HepG2 (cell line): ENCODE data around the gene FAM83C. TPM values are rescaled to one million over a fixed set of nuclear protein-coding genes. Genes with fewer than 3 reads are reported as not detected.
A peak's percentile ranks its signal among the peaks of the same experiment; 100 is the strongest.

Experiments used
- CEBPB ChIP-seq: IDR thresholded peaks from 2 replicates; pipeline ENCODE4 v1.6.1; 2011; ENCODE audit warnings: low read depth, low read length, improper control_type of control experiment, borderline replicate concordance
- GTF2F1 ChIP-seq: fragments of 150-350 bp; IDR thresholded peaks from 2 replicates; pipeline ENCODE4 v1.6.1; 2014; ENCODE audit warnings: low read length
- GZF1 ChIP-seq: sonication (generic); formaldehyde crosslinking; IDR thresholded peaks from 2 replicates; pipeline ENCODE4 v1.5.1; 2020; ENCODE audit warnings: mild to moderate bottlenecking, missing genetic modification reagents
- NR1H2 ChIP-seq: sonication (generic); formaldehyde crosslinking; IDR thresholded peaks from 2 replicates; pipeline ENCODE4 v1.8.1; 2022; ENCODE audit warnings: low read depth, missing genetic modification reagents, borderline replicate concordance
- NR2F1 ChIP-seq, 2 experiments: fragments of 450-650 bp in 1 of 2; formaldehyde crosslinking in 1 of 2; IDR thresholded peaks; 2 replicates each; pipeline versions ENCODE4 v1.5.0 to v1.6.1; 2016 to 2020; ENCODE audit warnings: mild to moderate bottlenecking in 1 of 2, missing compliant biosample characterization in 1 of 2, missing genetic modification reagents in 1 of 2, moderate library complexity in 1 of 2
- POLR2A ChIP-seq, 2 experiments: IDR thresholded peaks; 2 replicates each; pipeline ENCODE4 v1.6.1; 2011; ENCODE audit warnings: low read depth in 2 of 2, low read length in 2 of 2, mild to moderate bottlenecking in 1 of 2, moderate library complexity in 1 of 2; ENCODE audit not compliant: insufficient read depth in 1 of 2
- POLR2G ChIP-seq: fragments of 200-400 bp; formaldehyde crosslinking; IDR thresholded peaks from 2 replicates; pipeline ENCODE4 v1.6.1; 2018; ENCODE audit warnings: mild to moderate bottlenecking, low read depth, low read length, moderate library complexity
- RBM22 ChIP-seq: fragments of 200-400 bp; formaldehyde crosslinking; optimal IDR thresholded peaks from 2 replicates; pipeline ENCODE3; 2017; ENCODE audit warnings: mild to moderate bottlenecking, low read length, moderate library complexity
- RNF219 ChIP-seq: sonication (generic); formaldehyde crosslinking; IDR thresholded peaks from 2 replicates; pipeline ENCODE4 v1.5.0; 2020; ENCODE audit warnings: mild to moderate bottlenecking, missing genetic modification reagents
- THAP7 ChIP-seq: sonication (generic); formaldehyde crosslinking; IDR thresholded peaks from 2 replicates; pipeline ENCODE4 v1.8.1; 2023; ENCODE audit warnings: mild to moderate bottlenecking, missing genetic modification reagents
- ZBTB43 ChIP-seq: sonication (generic); formaldehyde crosslinking; conservative IDR thresholded peaks from 2 replicates; pipeline ENCODE4 v1.4.0; 2020; ENCODE audit warnings: missing genetic modification reagents
- ZFP36 ChIP-seq: fragments of 150-350 bp; IDR thresholded peaks from 2 replicates; pipeline ENCODE4 v1.6.1; 2018; ENCODE audit warnings: borderline replicate concordance, low read length, low read depth; ENCODE audit not compliant: partially characterized antibody
- ZNF101 ChIP-seq: sonication (generic); formaldehyde crosslinking; IDR thresholded peaks from 2 replicates; pipeline ENCODE4 v1.4.0; 2020; ENCODE audit warnings: mild to moderate bottlenecking, low read depth, missing genetic modification reagents, borderline replicate concordance
- ZNF326 ChIP-seq: sonication (generic); formaldehyde crosslinking; IDR thresholded peaks from 2 replicates; pipeline ENCODE4 v1.4.0; 2020; ENCODE audit warnings: missing genetic modification reagents, borderline replicate concordance
- ZNF44 ChIP-seq: sonication (generic); formaldehyde crosslinking; IDR thresholded peaks from 2 replicates; pipeline ENCODE4 v1.5.1; 2020; ENCODE audit warnings: mild to moderate bottlenecking, missing genetic modification reagents
- ZNF563 ChIP-seq: sonication (generic); formaldehyde crosslinking; IDR thresholded peaks from 2 replicates; pipeline ENCODE4 v1.8.0; 2022; ENCODE audit warnings: mild to moderate bottlenecking, moderate library complexity, missing genetic modification reagents
- polyA plus RNA-seq, 8 experiments: library from polyadenylated mRNA; depleted of rRNA in 3 of 8; stranded (reverse) in 7 of 8; unstranded in 1 of 8; fragments of >200 nt; fragmentation: Illumina TruSeq in 4 of 8; extraction: Trizol in 4 of 8; gene quantifications; 2 replicates each; pipeline versions ENCODE4 v1.2.1 to v1.2.3, GENCODE V29; 2011 to 2016; ENCODE audit warnings: low read depth in 4 of 8, missing spikeins in 1 of 8, mixed read lengths in 1 of 8; ENCODE audit not compliant: insufficient read depth in 1 of 8
- total RNA-seq, 5 experiments: library from RNA; depleted of rRNA; stranded (reverse); fragments of >200 nt; fragmentation: Illumina TruSeq; extraction: Trizol; gene quantifications; 2 replicates each; pipeline ENCODE4 v1.2.3, GENCODE V29; 2016; ENCODE audit warnings: low read depth in 1 of 5
- TF ChIP-seq, protein P1 (sequence below): sonication (generic); formaldehyde crosslinking; IDR thresholded peaks from 2 replicates; pipeline ENCODE4 v1.8.1; 2023; ENCODE audit warnings: missing genetic modification reagents, inconsistent platforms, borderline replicate concordance
- TF ChIP-seq, protein P2 (sequence below): sonication (generic); formaldehyde crosslinking; IDR thresholded peaks from 2 replicates; pipeline ENCODE4 v1.8.0; 2023; ENCODE audit warnings: mild to moderate bottlenecking, missing genetic modification reagents

FAM83C gene
- total and polyA plus RNA-seq, 2 of the 13 experiments (the other 11 are each of a cell fraction or from before 2014, with no cell fraction given) = 0.04 TPM; not detected in 1

DNA sequence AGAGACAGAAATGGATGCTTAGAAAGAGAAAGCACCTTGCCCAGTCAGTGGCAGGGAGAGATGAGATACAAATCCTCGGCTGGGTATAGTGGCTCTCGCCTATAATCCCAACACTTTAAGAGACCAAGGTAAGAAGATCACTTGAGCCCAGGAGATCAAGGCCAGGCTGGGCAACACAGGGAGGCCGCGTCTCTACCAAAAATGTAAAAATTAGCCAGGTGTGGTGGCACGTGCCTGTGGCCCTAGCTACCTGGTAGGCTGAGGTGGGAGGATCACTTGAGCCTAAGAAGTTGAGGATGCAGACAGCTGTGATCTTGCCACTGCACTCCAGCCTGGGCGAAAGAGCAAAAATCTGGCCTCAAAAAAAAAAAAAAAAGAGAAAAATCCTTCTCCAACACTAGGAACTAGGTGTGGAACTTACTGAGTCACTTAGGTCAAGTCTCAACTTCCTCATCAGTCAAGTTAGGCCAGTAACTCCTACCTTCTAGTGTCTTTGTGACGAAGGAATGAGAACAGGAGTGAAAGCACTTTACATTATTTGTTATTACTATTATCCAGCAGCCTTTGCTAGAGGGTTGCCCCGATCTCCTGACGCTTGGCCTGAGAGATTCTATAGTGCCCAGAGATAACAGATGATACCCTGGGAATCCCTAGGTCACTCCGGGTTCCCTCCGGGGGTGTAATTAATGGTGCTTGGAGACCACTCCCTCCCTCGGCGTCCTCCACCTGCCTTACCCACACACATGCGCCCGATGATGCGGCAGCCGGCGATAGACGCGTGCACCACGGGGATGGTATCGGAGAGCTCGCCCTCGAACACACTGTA is 8.6 kb downstream of the FAM83C start (continued):
- TF ChIP-seq THAP7 (CRISPR knock-in tag) = no peak
- TF ChIP-seq, protein P1, sequence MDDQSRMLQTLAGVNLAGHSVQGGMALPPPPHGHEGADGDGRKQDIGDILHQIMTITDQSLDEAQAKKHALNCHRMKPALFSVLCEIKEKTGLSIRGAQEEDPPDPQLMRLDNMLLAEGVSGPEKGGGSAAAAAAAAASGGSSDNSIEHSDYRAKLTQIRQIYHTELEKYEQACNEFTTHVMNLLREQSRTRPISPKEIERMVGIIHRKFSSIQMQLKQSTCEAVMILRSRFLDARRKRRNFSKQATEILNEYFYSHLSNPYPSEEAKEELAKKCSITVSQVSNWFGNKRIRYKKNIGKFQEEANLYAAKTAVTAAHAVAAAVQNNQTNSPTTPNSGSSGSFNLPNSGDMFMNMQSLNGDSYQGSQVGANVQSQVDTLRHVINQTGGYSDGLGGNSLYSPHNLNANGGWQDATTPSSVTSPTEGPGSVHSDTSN (CRISPR knock-in tag) = no peak
- TF ChIP-seq RNF219 = 0 out of 2 replicates have a peak, but pooled peaks have one; percentile 75
- no peak for TF ChIP-seq ZNF326
- TF ChIP-seq CEBPB = no peak
- peak; percentile 69 for TF ChIP-seq RBM22
- TF ChIP-seq ZNF563 (CRISPR knock-in tag) = peak; percentile 9
- no peak for TF ChIP-seq ZNF44
- TF ChIP-seq ZBTB43 (CRISPR knock-in tag) = peak; percentile 2; the same call in 1 of the 2 replicates
- TF ChIP-seq ZFP36 = no peak
- no peak for TF ChIP-seq POLR2G
- no peak for TF ChIP-seq NR1H2 (CRISPR knock-in tag)
- TF ChIP-seq NR2F1 (CRISPR knock-in tag; IDR thresholded peaks at IDR 0.05) = no peak
- 0 out of 2 replicates have a peak, but pooled peaks have one; percentile 8 for TF ChIP-seq ZNF101 (CRISPR knock-in tag)
- TF ChIP-seq GZF1 (CRISPR knock-in tag) = no peak
- TF ChIP-seq GTF2F1 = no peak
- peak; percentile 16 to 24; a peak in 2 of 4 replicates for TF ChIP-seq POLR2A (IDR thresholded peaks at IDR 0.05; ENCODE audit: insufficient read depth in 1 of 2, low read depth in 2 of 2, low read length in 2 of 2)
- TF ChIP-seq, protein P2, sequence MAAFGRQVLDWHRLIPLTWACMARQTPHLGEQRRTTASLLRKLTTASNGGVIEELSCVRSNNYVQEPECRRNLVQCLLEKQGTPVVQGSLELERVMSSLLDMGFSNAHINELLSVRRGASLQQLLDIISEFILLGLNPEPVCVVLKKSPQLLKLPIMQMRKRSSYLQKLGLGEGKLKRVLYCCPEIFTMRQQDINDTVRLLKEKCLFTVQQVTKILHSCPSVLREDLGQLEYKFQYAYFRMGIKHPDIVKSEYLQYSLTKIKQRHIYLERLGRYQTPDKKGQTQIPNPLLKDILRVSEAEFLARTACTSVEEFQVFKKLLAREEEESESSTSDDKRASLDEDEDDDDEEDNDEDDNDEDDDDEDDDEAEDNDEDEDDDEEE (CRISPR knock-in tag) = peak; percentile 92; the same call in 1 of the 2 replicates
